ENCODE measurements around the gene AAMP.

Gene AAMP

DNA sequence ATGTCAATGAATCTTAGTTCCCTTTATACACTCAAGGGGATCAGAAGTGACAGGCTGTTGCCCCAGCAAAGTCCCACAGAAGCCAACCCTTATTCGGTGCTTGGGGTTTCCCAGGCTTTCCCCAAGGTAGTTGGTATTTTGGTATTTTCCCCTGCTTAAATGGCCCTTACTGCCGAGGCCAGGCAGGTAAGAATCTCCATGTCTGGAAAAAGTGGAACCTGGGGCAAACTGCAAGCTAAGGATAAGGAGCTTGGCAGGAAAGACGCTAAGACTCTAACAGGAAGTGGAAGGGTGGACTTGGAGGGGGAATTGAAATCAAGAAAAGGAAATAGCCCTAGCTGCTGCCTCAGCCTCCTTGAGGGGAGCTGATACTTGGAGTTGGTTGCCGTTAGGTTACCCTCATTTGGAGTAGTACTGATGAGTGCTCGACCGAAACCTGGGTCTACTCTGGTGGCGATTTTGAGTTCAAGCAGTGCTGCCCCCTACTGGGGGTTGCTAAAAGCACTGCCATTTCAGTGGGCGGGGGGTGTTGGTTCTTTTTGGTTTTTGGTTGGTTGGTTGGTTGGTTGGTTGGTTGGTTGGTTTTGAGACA lies 12.5 kb downstream of the AAMP start:
- no peak for DNase-seq

DNA sequence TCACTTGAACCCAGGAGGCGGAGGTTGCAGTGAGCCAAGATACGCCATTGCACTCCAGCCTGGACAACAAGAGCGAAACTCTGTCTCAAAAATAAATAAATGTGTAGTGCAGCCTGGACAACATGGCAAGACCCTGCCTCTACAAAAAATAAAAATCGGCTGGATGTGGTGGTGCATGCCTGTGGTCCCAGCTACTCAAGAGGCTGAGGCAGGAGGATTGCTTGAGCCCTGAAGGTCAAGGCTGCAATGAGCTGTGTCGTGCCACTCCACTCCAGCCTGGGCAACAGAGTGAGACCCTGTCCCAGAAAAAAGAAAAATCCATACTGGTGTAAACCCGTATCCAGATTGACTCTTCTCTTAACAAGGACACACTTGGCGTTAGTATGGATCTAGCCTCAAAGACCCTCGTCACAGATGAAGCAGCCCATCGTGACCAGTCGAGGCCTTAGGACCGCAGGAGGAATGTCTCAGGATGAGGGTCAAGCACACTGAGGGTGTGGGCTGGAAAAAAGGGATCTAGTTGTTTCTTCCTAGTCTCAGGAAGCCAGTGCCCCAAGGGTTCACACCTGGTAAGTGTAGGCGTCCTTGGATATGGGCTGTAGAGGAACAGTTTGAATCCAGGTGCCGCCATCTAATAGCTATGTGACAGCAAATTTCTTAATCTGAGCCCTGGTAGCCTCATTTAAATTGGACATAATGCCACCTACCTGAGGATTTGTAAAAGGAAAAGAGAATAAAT lies 13.2 kb downstream of the AAMP start:
- DNase-seq: no peak

DNA sequence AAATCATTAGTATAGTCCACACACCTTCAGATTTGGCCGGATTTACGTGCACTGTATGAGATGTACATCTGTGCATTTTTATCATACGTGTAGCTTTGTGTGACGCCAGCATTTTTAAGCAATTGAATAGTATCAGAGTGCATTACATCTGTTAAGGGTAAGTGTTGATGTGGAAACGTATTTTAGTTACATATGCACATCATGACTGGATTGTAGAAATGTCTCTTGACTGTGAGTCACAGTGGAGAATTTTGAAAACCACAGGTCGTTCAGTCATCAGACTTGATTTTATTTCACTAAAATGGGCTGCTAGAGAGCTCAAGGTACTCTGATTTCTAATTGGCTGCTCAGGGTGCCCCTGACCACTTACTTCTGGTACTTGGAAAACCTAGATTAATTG lies 14.5 kb downstream of the AAMP start:
- DNase-seq: no peak

DNA sequence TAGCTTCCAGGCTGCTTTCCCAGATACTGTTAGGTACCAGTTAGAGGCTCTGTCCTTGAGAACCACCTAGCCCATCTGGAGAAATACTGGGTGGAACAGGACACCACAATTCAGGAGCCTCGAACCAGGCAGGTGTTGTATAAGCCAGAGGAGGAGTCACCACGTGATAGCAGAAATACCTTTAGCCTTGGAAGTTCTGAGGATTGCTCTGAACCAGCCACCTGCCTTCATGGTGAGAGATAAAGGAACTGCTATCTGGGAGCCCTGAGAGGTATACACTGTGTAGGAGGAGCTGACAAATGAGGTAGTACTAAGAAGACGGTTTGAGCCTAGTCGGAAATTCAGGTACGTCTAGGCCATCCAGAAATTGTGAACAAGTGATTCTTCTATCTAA lies 16.7 kb downstream of the AAMP start:
- DNase-seq: no peak

DNA sequence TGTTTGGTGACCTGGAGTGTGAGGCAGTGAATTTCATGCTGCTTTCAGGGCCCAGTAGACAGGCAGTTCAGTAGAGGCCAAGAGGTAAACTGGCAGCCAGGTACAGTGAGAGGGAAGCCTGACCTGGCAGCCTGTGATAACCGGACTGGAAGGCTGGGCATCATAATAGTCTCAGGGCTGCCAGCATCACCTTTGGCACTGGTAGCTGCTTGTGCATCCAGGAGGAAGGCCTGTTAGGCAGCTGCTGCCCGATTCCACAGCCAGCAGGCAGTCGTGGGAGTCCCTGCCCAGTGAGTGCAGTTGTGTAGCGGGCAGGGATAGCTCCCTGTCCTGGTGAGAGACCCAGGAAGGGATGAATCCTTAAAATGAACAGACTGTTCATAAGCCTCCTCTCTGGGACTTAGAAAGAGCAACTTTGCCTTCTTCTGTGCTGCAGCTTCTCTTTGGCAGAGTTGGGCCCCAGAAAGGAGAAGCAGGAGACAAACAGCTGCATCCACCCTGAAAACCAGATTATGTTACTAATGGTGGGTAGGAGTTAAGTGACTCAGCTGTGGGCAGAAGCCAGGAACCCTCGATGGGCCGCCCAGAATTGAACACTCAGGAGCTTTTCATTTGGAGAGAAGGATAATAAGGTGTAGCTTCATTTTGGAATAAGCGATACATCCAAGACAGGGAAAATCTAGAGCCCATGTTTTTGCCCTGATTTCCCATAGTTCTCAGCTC lies 17.3 kb downstream of the AAMP start:
- DNase-seq: no peak

DNA sequence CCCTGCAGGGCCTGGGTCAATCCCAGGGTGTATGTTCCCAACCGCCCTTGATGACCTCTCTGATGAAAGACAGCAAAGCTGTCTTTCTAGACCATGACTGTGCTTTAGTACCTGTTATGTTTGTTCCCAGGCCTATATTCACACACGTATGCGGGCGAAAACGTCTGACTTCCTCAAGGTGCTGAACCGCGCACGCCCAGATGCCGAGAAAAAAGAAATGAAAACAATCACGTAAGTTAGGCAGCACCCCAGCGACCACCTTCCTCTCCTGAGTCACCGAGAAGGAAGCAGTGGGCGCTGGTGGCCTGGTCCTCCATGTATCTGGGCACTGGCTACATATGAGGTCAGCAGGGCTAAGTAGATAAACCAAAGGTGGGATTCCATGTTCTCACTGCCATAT lies 20.2 kb downstream of the AAMP start:
- no peak for DNase-seq

DNA sequence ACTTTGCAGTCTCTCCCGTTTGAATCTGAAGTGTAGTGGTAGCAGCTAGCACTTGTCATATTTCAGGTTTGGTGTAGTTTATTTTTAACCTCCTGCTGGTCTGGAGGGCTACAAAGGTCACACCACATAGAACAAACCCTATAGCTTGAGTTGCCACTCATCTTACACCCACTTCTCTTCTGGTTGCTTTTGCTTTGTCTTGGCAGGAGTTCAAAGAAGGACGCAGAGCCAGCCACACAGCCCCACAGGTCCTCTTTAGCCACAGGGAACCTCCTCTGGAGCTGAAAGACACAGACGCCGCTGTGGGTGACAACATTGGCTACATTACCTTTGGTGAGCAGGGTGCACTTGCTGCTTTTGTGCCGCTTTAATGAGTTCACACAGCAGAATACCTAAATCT lies 24.7 kb downstream of the AAMP start:
- DNase-seq: no peak

DNA sequence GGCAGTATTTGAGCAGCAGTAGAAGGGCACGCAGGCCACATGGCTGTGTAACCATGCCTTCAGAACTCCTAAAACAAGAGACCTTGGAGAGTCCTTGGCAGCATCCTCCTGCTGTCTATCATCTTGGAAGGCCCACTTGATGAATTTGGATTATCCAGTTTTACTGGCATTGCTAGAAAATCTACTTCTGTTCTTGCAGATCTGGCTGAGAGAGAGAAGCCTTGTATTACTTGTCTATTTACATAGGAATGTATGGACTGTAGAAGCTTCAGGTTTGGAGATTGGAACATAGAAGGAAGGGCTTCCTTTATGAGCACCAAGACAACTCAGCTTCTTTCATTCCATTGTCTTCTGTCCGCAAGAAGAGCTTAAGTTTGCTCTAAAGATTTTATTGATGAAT lies 25.3 kb downstream of the AAMP start:
- no peak for DNase-seq

DNA sequence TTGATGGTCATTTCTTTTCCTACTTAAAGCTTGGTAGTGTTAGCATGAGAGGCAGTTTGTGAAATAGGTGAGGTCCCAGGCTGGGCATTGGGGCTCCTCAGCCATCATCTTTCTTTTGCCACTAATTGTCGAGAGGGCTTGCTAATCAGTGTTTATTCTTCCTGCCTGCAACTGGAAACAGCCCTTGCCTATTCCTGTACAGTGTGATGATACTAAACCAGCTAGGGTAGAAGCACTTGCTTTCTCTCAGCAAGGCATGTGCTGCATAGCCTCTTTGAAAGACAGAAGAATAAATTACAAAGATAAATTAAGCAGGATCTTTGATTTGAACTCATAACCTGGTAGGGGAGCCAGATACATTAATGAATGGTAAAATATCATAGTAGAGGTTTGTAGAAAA lies 25.7 kb downstream of the AAMP start:
- no peak for DNase-seq

DNA sequence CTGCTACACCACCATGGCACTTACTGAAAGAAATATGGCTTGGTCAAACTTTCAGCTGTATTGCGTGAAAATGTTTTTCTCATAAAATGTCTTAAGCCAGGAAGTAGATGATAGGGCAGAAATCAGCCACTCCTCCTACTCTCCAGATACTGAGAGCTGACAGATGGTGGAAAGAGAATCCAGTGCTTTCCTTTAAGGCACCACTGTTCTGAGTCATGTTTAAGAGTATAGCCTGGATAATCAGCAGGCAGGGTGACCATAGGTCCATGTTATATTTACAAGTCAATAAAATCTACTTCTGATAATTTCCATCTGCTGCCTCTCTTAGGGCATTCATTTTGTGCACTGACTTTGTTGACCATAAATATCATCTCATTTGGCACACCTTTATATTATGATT lies 31.1 kb downstream of the AAMP start:
- no peak for DNase-seq

DNA sequence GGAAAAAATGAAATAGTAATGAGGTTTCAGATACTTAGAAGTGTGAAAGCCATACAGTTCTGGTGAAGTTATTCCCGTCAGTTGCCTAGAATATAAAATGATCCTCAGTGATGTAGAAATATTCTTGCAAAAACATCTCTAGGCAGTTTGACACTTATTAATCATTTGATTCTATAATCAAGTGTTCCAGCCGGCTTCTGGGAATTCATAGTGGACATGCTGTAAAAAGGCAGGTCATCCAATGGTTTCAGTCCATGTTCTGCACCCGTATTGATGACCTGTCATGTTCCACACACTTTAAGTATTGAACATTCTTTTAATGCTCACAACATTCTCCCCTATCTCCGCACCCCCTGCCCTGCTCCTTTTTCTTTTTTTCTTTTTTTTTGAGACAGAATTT lies 33.1 kb downstream of the AAMP start:
- DNase-seq: no peak

DNA sequence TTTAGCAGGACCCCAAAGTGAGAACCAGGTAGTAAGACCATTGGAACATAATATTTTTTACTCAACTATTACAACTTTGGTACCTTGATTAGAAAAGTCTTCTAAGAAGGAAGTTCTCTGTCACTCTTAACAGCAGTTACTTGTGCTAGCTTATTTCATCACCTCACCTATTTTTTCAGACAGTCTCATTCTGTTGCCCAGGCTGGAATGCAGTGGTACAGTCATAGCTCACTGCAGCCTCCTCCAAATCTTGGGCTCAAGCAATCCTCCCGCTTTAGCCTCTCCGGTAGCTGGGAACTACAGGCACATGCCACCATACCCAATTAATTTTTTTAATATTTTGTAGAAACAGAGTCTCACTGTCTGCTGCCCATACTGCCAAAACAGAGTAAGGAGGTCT lies 34.9 kb downstream of the AAMP start:
- no peak for DNase-seq

DNA sequence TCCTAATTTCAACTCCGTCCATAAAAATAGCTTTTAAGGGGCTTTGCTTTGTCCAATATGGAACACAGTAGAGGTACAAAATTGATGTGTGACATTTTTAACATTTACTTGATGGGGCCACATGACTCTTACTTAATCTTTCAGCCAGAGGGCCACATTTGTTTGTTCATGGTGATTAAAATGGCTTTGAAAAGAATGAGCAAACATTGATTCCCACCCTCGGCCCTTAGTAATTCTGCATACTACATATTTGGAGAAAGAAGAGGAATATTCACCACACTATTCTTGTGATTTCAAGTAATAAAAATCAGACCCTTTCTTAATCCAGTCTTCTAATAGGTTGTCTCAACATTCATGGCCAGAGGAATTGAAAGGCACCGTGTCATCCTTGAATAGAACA lies 35.4 kb downstream of the AAMP start:
- no peak for DNase-seq

DNA sequence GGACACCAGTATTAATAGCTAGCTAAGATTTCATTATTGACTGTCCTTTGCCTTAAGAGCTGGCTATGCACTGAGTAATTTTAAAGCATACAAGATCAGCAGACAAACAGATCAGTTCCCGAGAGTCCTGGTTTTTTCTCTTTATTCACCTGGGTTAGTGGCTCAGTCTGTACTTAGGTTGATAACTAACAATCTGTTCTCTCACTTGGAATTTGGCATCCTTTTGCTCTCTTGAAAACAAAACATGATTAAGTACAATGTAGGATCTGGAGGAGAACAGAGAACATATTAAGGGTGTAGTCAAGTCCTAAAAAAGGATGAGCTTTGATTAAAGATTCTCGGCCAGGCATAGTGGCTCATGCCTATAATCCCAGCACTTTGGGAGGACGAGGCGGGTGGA lies 36.4 kb downstream of the AAMP start:
- no peak for DNase-seq

DNA sequence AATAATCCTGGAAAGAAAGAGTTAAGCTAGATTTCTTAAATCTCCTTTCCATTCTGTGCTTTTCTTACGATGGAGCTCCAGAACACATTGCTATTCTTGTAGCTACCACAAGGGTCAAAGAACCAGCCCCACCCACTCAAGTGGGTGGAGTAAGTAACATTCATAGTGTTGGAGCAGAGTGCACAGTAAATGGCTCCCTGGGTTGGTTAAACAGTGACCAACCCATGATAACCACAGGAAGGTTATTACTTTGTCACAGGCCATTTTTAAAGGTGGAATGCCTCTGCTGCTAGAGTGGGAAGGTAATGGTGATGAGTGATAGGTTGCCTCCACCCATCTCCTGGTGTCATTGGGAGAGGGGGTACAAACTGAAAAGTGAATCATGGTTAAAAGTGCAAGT lies 39.1 kb downstream of the AAMP start:
- DNase-seq: no peak

DNA sequence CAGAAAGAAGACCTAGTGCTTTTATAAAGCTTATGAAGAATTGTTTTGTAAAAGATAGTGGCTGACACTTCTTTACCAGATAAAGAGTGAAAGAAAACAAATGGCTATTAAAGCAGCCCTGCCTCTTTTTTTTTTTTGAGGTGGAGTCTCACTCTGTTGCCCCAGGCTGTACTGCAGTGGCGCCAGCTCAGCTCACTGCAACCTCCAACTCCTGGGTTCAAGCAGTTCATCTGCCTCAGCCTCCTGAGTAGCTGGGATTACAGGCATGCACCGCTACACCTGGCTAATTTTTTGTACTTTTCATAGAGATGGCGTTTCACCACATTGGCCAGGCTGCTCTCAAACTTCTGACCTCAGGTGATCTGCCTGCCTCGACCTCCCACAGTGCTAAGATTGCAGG lies 40.1 kb downstream of the AAMP start:
- peak; percentile 60 for DNase-seq

DNA sequence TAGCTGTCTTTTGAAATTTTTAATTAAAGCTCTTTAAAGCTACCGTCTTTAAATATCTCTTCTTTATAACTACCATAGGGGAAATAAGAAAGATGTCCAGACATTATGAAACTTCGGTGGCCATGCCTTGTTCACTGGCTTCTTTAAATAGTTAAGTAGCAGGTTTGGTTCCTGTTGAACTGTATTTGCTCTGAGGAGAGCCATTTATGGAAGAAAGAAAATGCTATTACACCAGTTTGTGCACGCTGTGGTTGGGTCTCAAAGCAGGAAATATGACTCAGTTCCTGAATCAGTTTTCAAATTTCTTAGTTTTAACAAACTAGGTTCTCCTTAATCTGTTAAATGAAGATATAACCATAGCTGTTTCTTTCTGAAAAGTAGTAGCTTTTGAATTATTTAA lies 40.7 kb downstream of the AAMP start:
- DNase-seq: no peak

DNA sequence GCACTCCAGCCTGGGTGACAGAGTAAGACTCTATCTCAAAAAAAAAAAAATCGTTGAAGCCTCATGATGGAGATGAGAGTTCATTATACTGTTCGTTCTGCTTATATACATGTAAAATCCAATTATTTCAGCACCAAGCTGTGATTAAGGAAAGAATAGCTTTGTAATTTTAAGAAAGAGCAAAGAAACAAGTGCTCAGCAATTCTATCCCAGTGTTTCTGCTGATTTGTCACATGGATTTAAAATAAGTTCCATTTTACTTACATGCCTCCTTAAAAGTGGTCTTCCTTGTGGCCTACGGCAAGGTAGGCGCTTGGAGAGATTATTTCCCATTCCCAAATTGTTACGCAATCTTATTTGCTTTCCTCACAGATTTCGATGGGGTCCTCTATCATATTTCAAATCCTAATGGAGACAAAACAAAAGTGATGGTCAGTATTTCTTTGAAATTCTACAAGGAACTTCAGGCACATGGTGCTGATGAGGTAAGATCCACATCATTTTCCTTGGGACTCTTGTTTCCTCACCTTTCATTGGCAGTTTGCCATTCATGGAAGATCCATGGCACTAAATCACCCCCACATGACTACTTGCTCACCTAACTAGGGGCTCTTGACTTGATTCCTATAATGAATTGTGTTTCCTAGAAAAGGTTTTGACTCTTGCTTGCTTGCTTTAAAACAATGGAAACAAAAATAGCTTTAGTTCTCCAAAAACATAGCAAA lies 41.4 kb downstream of the AAMP start:
- DNase-seq: no peak

DNA sequence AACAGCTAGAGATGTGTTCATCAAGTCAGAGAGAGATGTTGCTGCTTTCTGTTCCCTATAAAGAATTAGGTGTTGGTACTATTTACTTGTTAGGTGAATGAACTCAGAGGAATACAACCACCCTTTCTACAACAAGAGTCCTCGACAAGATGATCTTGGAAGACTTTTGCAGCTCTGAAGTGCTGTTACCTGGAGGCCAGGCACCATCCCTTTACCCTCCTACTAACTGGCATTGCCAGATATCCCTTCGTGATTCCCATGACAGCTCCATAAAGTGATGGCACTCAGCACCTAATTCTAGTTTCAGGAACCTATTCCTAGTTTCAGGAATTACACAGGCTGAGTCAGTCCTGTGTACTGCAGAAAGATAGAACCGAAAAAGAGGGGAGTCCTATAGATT lies 43.0 kb downstream of the AAMP start:
- DNase-seq: no peak

DNA sequence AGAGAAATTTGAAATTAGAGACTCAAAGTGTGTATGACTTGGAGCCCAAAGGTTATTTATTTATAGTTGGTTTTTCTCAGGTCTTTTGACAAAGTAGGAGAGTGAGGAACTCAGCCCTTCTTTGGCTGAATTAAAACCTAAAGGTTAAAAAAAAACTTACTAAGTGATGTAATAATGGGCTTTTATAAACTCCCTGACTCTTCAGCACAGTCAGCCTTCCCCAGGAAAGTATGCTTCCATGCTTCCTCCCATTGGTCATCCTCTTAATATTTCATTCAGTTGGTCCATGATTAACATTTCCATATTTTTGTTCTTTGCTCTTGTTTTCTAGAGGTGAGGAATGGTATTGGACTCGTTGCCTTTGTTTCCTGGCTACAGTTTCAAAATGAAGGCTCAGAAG lies 45.8 kb downstream of the AAMP start:
- no peak for DNase-seq

DNA sequence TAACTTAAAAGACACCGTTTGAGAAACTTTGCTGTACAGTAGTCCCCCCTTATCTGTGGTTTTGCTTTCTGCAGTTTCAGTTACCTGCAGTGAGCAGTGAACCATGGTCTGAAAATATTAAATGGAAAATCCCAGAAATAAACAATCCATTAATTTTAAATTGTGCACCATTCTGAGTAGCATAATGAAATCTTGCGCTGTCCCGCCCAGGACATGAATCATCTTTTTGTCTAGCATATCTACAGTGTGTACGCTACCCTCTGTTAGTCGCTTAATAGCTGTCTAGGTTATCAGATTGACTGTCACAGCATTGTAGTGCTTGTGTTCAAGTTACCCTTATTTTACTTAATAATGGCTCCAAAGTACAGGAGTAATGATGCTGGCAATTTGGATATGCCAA lies 46.9 kb downstream of the AAMP start:
- no peak for DNase-seq

DNA sequence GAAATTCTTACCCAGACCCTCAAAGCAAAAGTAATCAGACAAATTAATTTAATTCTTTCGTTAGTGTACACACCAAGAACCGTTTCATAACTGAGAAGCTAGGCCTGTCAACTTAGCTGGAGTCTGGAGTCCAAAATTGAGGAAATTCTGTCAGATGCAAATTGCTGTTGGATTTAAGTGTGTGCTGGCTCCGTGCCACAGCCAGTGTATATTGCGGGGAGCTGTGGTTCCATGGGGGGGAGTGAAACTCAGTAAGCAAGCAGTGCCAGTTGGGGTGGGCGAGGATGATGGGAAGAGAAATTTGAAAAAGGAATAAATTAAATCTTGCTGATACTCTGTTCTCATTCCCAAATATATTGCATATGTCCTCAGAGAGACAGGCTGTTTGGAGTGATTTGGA lies 48.9 kb downstream of the AAMP start:
- DNase-seq: no peak

DNA sequence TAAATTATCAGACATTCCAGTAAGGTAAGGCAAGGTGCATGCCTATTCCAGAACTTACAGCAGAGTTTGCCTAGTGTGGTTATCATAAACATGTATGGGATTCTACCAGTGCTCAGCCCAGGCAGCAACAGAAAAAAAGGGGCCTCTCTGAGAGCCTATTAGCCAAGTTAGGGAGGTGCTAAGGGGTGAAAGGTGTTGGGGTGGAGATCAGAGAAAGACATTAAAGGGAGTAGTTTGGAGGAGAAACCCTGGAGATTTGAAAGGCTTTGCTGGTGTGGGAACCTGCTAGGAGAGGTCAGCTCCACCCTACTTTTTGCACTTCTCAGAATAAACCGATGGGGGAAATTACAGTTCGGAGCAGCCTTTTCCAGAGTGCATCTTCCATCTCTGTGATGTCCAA lies 50.0 kb downstream of the AAMP start:
- no peak for DNase-seq
